H9 (cell line): ENCODE results near the gene PCNX3. TPM values are rescaled to one million over a fixed set of nuclear protein-coding genes. Genes with fewer than 3 reads are reported as not detected.

ENCODE experiments used
- DNase-seq: peaks from one replicate; pipeline ENCODE4 v3.0.0-alpha.2; 2017
- H2AFZ ChIP-seq: one replicate; pipeline ENCODE4 v1.6.1; 2013; ENCODE audit warnings: mild to moderate bottlenecking, low read length, control low read depth, moderate library complexity
- H2AK5ac ChIP-seq: 2 replicates; pipeline ENCODE4 v1.6.1; 2013; ENCODE audit warnings: low read length, control low read depth, mixed read lengths; ENCODE audit not compliant: insufficient read length
- H2BK120ac ChIP-seq: one replicate; pipeline ENCODE4 v1.6.1; 2013; ENCODE audit warnings: low read depth, mild to moderate bottlenecking, low read length, control low read depth, inconsistent platforms; ENCODE audit not compliant: poor library complexity, severe bottlenecking
- H2BK12ac ChIP-seq: 2 replicates; pipeline ENCODE4 v1.6.1; 2013; ENCODE audit warnings: low read length, control low read depth, mixed read lengths, low read depth; ENCODE audit not compliant: insufficient read length
- H2BK15ac ChIP-seq: 2 replicates; pipeline ENCODE4 v1.6.1; 2013; ENCODE audit warnings: low read depth, low read length, control low read depth
- H2BK20ac ChIP-seq: one replicate; pipeline ENCODE4 v1.6.1; 2013; ENCODE audit warnings: low read depth, mild to moderate bottlenecking, low read length, control low read depth, inconsistent platforms; ENCODE audit not compliant: poor library complexity, severe bottlenecking
- H2BK5ac ChIP-seq: 2 replicates; pipeline ENCODE4 v1.6.1; 2013; ENCODE audit warnings: low read length, control low read depth, mixed read lengths; ENCODE audit not compliant: insufficient read length
- H3K14ac ChIP-seq: 2 replicates; pipeline ENCODE4 v1.6.1; 2013; ENCODE audit warnings: low read length, control low read depth; ENCODE audit not compliant: insufficient read depth
- H3K18ac ChIP-seq: 2 replicates; pipeline ENCODE4 v1.6.1; 2013; ENCODE audit warnings: low read depth, mild to moderate bottlenecking, mixed read lengths, low read length, control low read depth; ENCODE audit not compliant: insufficient read length
- H3K23ac ChIP-seq: 2 replicates; pipeline ENCODE4 v1.6.1; 2013; ENCODE audit warnings: low read length, control low read depth, mixed read lengths, low read depth; ENCODE audit not compliant: insufficient read length
- H3K23me2 ChIP-seq: 2 replicates; pipeline ENCODE4 v1.6.1; 2013; ENCODE audit warnings: low read depth, mild to moderate bottlenecking, mixed read lengths, low read length, control low read depth; ENCODE audit not compliant: insufficient read length, poor library complexity, severe bottlenecking
- H3K27ac ChIP-seq: 2 replicates; pipeline ENCODE4 v1.5.1; 2013; ENCODE audit warnings: low read length, control low read depth, mixed read lengths, low read depth; ENCODE audit not compliant: insufficient read length
- H3K27me3 ChIP-seq: 2 replicates; pipeline ENCODE4 v1.6.1; 2013; ENCODE audit warnings: low read length, control low read depth, inconsistent platforms; ENCODE audit not compliant: insufficient read depth
- H3K4ac ChIP-seq: 2 replicates; pipeline ENCODE4 v1.6.1; 2013; ENCODE audit warnings: low read depth, mild to moderate bottlenecking, control low read depth, inconsistent platforms, low read length, moderate library complexity
- H3K4me1 ChIP-seq: 2 replicates; pipeline ENCODE4 v1.6.1; 2013; ENCODE audit warnings: low read length, control low read depth, inconsistent platforms; ENCODE audit not compliant: insufficient read depth
- H3K4me2 ChIP-seq: 2 replicates; pipeline ENCODE4 v1.6.1; 2013; ENCODE audit warnings: low read length, control low read depth, mixed read lengths; ENCODE audit not compliant: insufficient read length, insufficient read depth
- H3K56ac ChIP-seq: 2 replicates; pipeline ENCODE4 v1.6.1; 2013; ENCODE audit warnings: low read depth, mild to moderate bottlenecking, mixed read lengths, low read length, control low read depth; ENCODE audit not compliant: insufficient read length
- H3K79me1 ChIP-seq: 2 replicates; pipeline ENCODE4 v1.6.1; 2013; ENCODE audit warnings: low read depth, mild to moderate bottlenecking, moderate library complexity, low read length, control low read depth, inconsistent platforms; ENCODE audit not compliant: insufficient read depth, poor library complexity, severe bottlenecking
- H3K79me2 ChIP-seq: 2 replicates; pipeline ENCODE4 v1.6.1; 2013; ENCODE audit warnings: low read length, control low read depth, inconsistent platforms; ENCODE audit not compliant: insufficient read depth
- H3K9ac ChIP-seq: 2 replicates; pipeline ENCODE4 v1.6.1; 2013; ENCODE audit warnings: low read length, control low read depth, mixed read lengths; ENCODE audit not compliant: insufficient read length; ENCODE audit errors: extremely low read depth
- H3K9me3 ChIP-seq: one replicate; pipeline ENCODE4 v1.6.1; 2013; ENCODE audit warnings: low read depth, low read length, inconsistent platforms; ENCODE audit not compliant: control insufficient read depth
- H3T11ph ChIP-seq: one replicate; pipeline ENCODE4 v1.6.1; 2013; ENCODE audit warnings: mild to moderate bottlenecking, low read length, control low read depth, inconsistent platforms
- H4K20me1 ChIP-seq: one replicate; pipeline ENCODE4 v1.6.1; 2013; ENCODE audit not compliant: control insufficient read depth, insufficient read length, insufficient read depth
- H4K5ac ChIP-seq: 2 replicates; pipeline ENCODE4 v1.6.1; 2013; ENCODE audit warnings: low read depth, mild to moderate bottlenecking, mixed read lengths, low read length, control low read depth; ENCODE audit not compliant: insufficient read length
- H4K8ac ChIP-seq: replicated peaks from 2 replicates; pipeline ENCODE4 v1.6.1; 2013; ENCODE audit warnings: low read length, control low read depth, mixed read lengths, low read depth; ENCODE audit not compliant: insufficient read length
- H4K91ac ChIP-seq: 2 replicates; pipeline ENCODE4 v1.6.1; 2013; ENCODE audit warnings: low read depth, mild to moderate bottlenecking, moderate library complexity, mixed read lengths, low read length, control low read depth; ENCODE audit not compliant: insufficient read length
- H3K27ac Mint-ChIP-seq, 3 experiments: 2 replicates in 2 of 3; 3 replicates in 1 of 3; pipeline ENCODE4 v1.8.0; 2020 to 2021; ENCODE audit warnings: mixed read lengths in 3 of 3, mild to moderate bottlenecking in 1 of 3, moderate library complexity in 1 of 3
- H3K27me3 Mint-ChIP-seq: 2 replicates; pipeline ENCODE4 v1.8.0; 2021; ENCODE audit warnings: low read depth, mild to moderate bottlenecking, moderate library complexity, mixed read lengths
- H3K36me3 Mint-ChIP-seq, 3 experiments: 2 replicates in 2 of 3; 3 replicates in 1 of 3; pipeline ENCODE4 v1.8.0; 2020 to 2021; ENCODE audit warnings: low read depth in 3 of 3, mixed read lengths in 3 of 3; ENCODE audit not compliant: insufficient read depth in 1 of 3
- H3K4me1 Mint-ChIP-seq, 2 experiments: 2 replicates each; pipeline ENCODE4 v1.8.0; 2020; ENCODE audit warnings: mixed read lengths in 2 of 2
- H3K4me3 Mint-ChIP-seq, 2 experiments: 2 replicates in 1 of 2; 3 replicates in 1 of 2; pipeline ENCODE4 v1.8.0; 2020 to 2021; ENCODE audit warnings: mild to moderate bottlenecking in 2 of 2, mixed read lengths in 2 of 2, moderate library complexity in 1 of 2
- H3K9me3 Mint-ChIP-seq, 2 experiments: 2 replicates in 1 of 2; 3 replicates in 1 of 2; pipeline ENCODE4 v1.8.0; 2020; ENCODE audit warnings: mild to moderate bottlenecking in 2 of 2, mixed read lengths in 2 of 2, moderate library complexity in 1 of 2
- CTCF ChIP-seq: fragments of 200-600 bp; sonication (generic); conservative IDR thresholded peaks from 3 replicates; pipeline ENCODE4 v1.8.0; 2021; ENCODE audit warnings: antibody characterized with exemption, mild to moderate bottlenecking
- WGBS: extraction: QIAGEN DNeasy Blood & Tissue Kit; methylation state at CpG from one replicate; pipeline ENCODE4 v1.1.7; 2013; ENCODE audit warnings: missing lambda C conversion rate, low lambda C conversion rate, mixed read lengths; ENCODE audit not compliant: insufficient read length; ENCODE audit errors: extremely low coverage; 5-methylcytosine and 5-hydroxymethylcytosine counted together
- total RNA-seq: library from RNA; stranded (reverse); gene quantifications from 2 replicates; pipeline ENCODE4 v1.2.1, GENCODE V29; 2021

PCNX3 gene
- total RNA-seq, 1 experiment from 2014 or later, result 50.5 TPM

GRCh38 chr11:65642014-65642671 lies 26.6 kb downstream of the PCNX3 start:
- Histone ChIP-seq H2BK12ac (no peak overlapping the region), H3K4me1 (peaks cover 5% of the 10 kb centered on the region; the same call in 1 of the 2 replicates), H3K79me1 (no peaks in the 10 kb centered on the region), H2AK5ac (no peak overlapping the region), H3K27ac (no peak overlapping the region), H4K20me1 (peaks cover 5% of the 10 kb centered on the region), H2BK20ac (no peak overlapping the region), H2AFZ (no peak overlapping the region), H3K27me3 (no peaks in the 10 kb centered on the region), H3K9me3 (no peaks in the 10 kb centered on the region), H3K23me2 (peaks cover 16% of the 10 kb centered on the region), H2BK5ac (no peak overlapping the region), H4K5ac (no peak overlapping the region), H3K14ac (peak overlapping the region; percentile 58; the same call in 1 of the 2 replicates), H3K4ac (no peak overlapping the region), H4K8ac (no peak overlapping the region), H3K79me2 (no peaks in the 10 kb centered on the region), H2BK15ac (no peak overlapping the region), H3K23ac (no peak overlapping the region), H4K91ac (no peak overlapping the region), H3K9ac (peak overlapping the region; percentile 14), H3T11ph (no peak overlapping the region), H3K56ac (no peak overlapping the region), H2BK120ac (no peak overlapping the region), H3K18ac (no peak overlapping the region), H3K4me2 (peak overlapping the region; percentile 64)
- Mint-ChIP-seq H3K9me3 (no peaks in the 10 kb centered on the region), H3K27ac (peak overlapping the region; percentile 66 to 90 (median 88); a peak in 6 of 7 replicates), H3K4me1 (peaks cover 30 to 36% of the 10 kb centered on the region in 2 experiments), H3K36me3 (peaks cover 2 to 6% (median 3%) of the 10 kb centered on the region in 3 experiments; a peak in 6 of 7 replicates), H3K27me3 (no peaks in the 10 kb centered on the region), H3K4me3 (peak overlapping the region; percentile 47 to 87)
- no peak for TF ChIP-seq CTCF
- DNase-seq, result peak; percentile 89
- WGBS, result no CpG with 5 or more reads among the region's 49 CpGs
